ENCODE data around the gene CNTNAP2.
A peak's percentile ranks its signal among the peaks of the same experiment; 100 is the strongest.

Gene CNTNAP2

GRCh38 chr7:148079206-148080080 lies 1962.8 kb downstream of the CNTNAP2 start:
- DNase-seq, result no peak

DNA sequence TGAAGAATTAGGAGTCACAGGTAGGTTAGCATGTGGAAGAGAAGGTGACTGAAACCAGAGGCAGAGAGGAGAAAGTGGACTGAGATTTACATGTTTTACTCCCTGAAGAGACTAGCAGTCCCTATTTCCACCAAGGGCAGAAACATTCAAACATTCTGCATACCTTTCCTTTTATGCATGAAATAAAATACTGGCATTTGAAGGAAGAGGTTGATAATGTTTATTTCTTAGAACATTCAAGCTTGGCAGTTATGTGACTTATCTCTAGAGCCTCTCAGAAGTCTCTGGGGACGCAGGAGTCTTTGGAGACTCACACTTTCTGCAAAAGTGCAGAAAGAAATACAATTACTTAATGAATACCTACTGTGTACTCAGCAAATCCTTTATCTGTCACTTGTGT lies 1966.8 kb downstream of the CNTNAP2 start:
- no peak for DNase-seq

DNA sequence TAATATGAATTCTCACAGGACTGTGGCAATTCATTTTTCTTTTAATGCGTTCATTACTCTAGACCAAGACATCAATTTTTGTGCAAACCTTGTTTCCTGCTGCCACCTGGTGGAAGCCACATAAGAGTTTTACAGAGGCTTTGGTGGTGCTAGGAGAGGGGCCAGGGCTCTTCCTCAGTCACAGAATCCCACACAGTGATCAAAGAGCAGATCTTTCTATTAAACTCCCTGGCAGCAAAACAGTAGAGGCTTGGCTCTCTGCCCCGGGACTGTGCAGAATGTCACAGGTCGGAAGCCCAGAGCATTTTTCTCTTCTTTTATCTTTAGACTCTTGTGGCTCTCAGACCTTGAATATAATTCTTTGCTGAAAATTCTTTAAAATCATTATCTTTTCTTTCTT lies 1967.5 kb downstream of the CNTNAP2 start:
- peak; percentile 76 to 82 for DNase-seq

DNA sequence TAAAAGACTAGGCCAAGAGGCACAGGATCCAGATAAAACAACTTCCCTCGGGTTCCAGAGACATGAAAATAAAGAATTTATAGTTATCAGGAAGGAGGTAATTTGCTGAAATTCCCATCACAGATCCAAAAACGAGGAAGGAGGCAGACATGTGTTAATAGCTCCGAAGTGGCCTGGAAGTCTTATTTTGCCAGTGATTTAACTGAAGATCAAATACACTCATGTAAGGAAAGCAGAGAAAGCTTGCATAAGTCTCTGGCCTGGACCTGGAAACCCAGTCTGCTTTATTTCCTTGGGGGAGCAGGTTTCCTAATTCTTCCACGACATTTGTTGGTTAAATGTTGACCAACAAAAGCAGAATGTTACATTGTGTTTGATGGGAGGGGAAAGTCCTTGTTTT lies 1975.3 kb downstream of the CNTNAP2 start:
- DNase-seq, result no peak

GRCh38 chr7:148093375-148094166 lies 1977.0 kb downstream of the CNTNAP2 start:
- no peak for DNase-seq

- peak in 1 of 2 experiments; percentile 38 for DNase-seq
Observed at GRCh38 chr7:148095066-148095465, 1978.5 kb downstream of the CNTNAP2 start.

- DNase-seq, result no peak
Observed at GRCh38 chr7:148104136-148104716, 1987.6 kb downstream of the CNTNAP2 start.

DNA sequence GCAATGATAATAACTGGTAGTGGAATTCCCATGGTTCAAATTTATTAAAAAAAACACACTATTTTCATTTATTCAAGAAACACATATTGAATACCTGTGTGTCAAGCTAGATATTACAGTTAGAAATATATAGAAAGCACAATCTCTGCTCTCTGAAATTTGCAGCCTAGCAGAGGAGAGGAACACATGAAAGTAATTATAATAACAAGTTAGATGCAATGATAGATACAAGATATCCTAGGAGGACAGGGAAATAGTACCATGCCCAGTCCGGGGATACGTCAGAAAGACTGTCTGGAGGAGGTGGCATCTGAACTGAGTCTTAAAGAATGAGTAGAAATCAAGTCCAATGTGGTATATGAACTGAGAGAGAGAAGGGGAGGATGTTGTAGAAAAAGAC lies 1988.3 kb downstream of the CNTNAP2 start:
- DNase-seq, result no peak

DNA sequence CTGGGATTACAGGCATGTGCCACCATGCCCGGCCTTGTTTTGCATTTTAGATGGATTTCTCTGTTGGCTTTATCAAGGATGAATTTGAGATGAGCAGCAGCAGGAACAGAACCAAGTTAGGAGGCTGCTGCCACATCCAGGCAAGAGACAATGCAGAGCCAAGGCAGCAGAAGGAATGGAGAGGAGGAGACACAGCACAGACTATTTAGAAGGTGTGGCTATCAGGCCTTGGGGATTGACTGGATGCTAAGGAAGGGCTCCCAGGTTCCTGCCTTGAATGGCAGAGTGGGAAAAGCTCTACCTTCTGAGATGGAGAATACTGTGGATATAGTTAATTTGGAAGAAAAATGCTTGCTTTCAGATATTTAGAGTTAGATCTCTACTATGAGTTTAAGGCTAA lies 1989.3 kb downstream of the CNTNAP2 start:
- no peak for DNase-seq

DNA sequence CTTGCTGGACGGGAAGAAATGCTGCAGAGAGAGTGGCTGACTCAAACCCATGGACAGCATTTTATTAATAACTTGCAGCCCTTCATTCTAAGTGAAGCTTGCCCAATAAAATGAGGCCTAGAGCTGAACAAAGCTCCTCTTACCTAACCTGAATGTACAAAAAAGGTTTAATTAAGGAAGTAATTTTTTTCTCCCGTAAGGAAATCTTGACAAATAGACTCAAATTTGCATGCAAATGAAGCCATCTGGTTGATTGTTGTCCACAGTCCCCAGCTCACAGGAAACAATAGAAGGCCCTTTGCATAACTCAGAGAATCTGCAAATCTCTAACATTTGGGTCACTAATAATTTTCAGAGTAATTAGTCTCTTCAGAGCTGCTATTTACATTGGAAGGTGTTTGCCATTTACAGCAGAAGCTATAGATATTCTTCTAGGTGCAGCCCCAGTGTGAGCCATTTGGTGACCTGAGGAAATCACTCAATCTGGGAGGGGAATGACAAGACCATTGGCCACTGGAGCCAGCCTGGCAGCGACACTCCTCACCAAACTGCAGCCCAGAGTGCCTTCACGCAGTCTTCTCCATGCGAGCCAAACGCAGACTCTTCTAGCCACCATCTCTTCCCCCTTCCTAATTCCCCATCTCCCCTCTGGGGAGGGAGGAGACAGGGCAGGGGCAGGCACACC lies 1991.0 kb downstream of the CNTNAP2 start:
- peak in 1 of 2 experiments; percentile 68 for DNase-seq

DNA sequence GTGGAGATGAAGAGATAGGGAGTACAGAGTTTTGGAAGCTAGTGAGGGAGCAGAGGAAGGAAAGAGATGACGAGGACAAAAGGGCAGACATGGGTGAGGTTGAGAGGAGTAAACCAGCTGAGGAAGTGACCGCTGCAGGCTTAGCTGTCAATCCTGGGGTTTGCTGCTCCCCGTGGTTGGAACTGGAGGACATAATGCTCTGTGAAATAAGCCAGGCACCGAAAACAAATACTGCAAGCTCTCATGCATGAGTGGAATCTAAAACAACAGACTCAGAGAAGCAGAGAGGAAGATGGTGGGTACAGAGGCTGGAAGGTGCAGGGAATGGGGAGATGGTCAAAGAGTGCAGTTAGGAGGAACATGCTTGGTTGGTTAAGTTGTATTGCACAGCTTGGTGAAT lies 1991.8 kb downstream of the CNTNAP2 start:
- peak in 1 of 2 experiments; percentile 51 for DNase-seq

GRCh38 chr7:148110097-148110868 lies 1993.7 kb downstream of the CNTNAP2 start:
- no peak for DNase-seq

- DNase-seq, result no peak
Observed at GRCh38 chr7:148114804-148115203, 1998.2 kb downstream of the CNTNAP2 start.

GRCh38 chr7:148115308-148115707 lies 1998.7 kb downstream of the CNTNAP2 start:
- no peak for DNase-seq

- DNase-seq, result no peak
Observed at GRCh38 chr7:148116195-148116594, 1999.6 kb downstream of the CNTNAP2 start.

GRCh38 chr7:148116829-148117403 lies 2000.3 kb downstream of the CNTNAP2 start:
- DNase-seq, result no peak

GRCh38 chr7:148118371-148118770 lies 2001.8 kb downstream of the CNTNAP2 start:
- no peak for DNase-seq

DNA sequence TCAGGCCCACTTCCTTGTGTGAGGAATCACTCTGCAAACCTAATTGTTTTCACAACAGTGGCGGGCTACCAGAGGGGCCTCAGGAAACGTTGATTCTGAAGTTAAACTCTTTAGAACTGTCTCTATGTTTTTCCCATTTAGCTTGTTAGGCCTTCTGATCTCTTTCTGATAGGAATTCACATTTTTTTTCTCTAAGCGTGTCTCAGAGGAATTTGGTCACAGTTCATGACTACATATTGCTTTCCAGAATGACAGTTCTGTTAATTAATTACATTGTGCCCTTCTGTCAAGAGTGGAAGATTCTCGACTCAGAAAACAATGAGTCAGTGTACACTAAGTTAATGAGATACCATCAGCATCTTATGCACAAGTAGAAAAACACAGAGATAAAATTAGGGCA lies 2004.8 kb downstream of the CNTNAP2 start:
- DNase-seq, result no peak

DNA sequence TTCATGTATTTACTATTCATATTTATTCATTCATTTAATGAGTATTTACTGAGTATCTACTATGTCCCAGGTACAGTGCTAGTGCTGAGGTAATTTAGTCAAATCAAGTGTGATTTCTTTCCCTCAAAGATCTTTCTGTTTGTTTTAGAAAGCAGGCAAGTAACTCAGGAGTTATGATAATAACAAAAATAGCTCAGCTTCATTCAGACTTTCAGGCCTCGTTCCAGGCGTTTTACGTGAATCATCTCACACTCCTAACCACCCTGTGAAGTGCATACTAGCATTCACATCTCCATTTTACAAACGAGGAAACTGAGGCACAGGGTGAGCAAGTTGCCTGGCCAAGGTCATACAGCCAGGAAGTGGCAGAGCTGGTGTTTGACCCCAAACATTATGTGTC lies 2005.2 kb downstream of the CNTNAP2 start:
- DNase-seq, result no peak

DNA sequence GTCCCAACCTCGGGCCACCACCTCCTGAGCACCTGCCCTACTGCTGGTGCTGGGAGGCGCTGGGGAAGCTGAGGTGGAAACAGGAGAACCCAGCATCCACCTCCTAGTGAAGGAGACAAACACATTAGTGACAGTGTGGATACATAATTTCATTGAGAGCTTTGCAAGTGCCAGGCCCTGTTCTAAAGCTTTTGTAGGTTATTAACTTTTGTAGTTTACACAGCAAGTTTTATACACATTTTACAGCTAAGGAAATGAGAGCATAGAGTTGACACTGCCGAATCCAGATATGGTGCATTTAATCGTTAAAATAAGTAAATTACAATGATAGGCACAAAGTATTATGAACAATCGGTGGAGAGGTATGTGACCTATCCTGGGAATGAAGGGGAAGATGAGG lies 2007.9 kb downstream of the CNTNAP2 start:
- DNase-seq, result no peak

GRCh38 chr7:148127374-148127773 lies 2010.8 kb downstream of the CNTNAP2 start:
- no peak for DNase-seq

DNA sequence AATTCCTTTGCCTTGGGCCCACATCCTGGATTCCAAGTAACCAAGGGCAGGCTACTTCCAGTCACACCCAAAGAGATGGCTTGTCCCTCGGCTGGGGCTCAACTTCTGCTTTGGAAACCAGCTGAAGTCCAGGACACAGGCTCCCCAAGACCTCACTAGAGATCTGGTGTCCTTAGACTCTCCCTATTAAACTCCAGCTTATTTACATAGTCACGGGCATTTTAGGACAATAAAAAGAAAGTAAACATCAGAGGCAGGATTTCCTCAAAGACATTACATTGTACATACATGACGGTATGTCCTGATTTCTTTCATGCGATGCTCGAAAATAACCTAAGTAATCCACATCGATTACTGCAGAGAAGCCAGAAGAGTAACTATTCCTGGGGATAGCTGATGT lies 2012.4 kb downstream of the CNTNAP2 start:
- DNase-seq, result no peak
